Adipocyte (in vitro differentiated cells): ENCODE data around the gene HIVEP3.
"Not testable (repeated sequence)": the region's sequence is repeated elsewhere in the genome, so short reads cannot be mapped to it uniquely, and the experiment has no call there.

Experiments
- DNase-seq: peaks from one replicate; pipeline ENCODE4 v3.0.0-alpha.2; 2015; ENCODE audit warnings: low read depth
- H3K27me3 ChIP-seq: replicated peaks from 2 replicates; pipeline ENCODE4 v1.7.0; 2013; ENCODE audit warnings: mild to moderate bottlenecking, low read length, moderate library complexity; ENCODE audit not compliant: control insufficient read depth, insufficient read depth
- H3K36me3 ChIP-seq: 2 replicates; pipeline ENCODE4 v1.7.0; 2013; ENCODE audit warnings: low read length, mild to moderate bottlenecking, moderate library complexity; ENCODE audit not compliant: control insufficient read depth, insufficient read depth, severe bottlenecking
- H3K4me1 ChIP-seq: 2 replicates; pipeline ENCODE4 v1.7.0; 2013; ENCODE audit warnings: mild to moderate bottlenecking, low read length, moderate library complexity; ENCODE audit not compliant: control insufficient read depth, insufficient read depth
- H3K4me3 ChIP-seq: 2 replicates; pipeline ENCODE4 v1.7.0; 2013; ENCODE audit warnings: mild to moderate bottlenecking, low read length, moderate library complexity
- H3K9ac ChIP-seq: 2 replicates; pipeline ENCODE4 v1.7.0; 2013; ENCODE audit warnings: mild to moderate bottlenecking, low read length, moderate library complexity
- H3K9me3 ChIP-seq: 2 replicates; pipeline ENCODE4 v1.7.0; 2013; ENCODE audit warnings: mild to moderate bottlenecking, low read length, moderate library complexity; ENCODE audit not compliant: control insufficient read depth

The HIVEP3 gene

DNA sequence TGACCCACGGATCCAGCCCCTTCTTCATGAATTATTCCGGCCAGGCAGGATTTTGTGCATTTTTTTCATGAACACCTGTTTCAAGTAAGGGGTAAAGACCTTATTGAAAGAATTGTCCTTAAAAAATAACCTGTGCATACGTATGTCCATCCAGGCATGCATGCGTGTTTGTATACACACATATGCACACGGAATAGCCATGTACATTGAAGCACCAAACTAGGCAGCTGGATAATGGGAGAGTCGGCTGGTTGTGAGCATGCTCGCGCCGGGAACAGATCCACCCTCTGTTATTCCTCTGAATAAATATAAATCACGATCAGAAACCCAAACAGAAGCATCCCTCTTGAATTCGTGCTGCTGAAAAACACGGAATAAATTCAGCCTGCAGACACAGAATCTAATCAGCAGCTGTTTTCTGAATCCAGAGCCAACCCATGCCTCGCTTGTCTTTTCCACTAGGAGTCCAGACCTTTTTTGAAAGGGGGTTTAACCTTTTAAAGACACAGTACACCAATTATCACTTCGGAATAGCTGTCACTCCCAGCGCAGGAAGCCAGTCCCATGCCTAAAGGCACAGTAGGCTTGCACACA, at the start of gene HIVEP3:
Gene HIVEP3, minus strand, starts transcription at position 473 of the 594 bp plus-strand sequence.
- peak; percentile 61 for DNase-seq

DNA sequence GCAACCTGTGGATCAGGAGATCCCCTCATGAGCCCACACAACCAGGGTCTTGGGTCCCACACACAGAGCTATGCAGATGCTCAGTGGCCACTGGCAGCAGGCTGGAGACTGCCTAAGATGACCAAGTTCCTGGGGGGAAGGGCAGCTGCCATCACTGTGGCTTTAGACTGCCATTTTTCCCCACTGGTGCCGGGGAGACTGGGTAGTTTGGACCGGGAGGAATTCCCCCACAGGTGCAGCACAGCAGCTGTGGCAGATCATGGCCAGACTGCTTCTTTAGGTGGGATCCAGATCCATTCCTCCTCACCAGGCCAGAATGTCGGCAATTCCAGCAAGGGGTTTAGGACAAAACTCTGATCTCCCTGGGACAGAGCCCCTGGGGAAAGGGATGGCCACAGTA, 45.7 kb upstream of the HIVEP3 start:
- no peaks in the 10 kb centered on the region for H3K36me3 ChIP-seq
- no peak overlapping the region for H3K9ac ChIP-seq
- H3K4me1 ChIP-seq: no peaks in the 10 kb centered on the region
- DNase-seq: no peak
- no peak overlapping the region for H3K4me3 ChIP-seq
- H3K27me3 ChIP-seq: no peaks in the 10 kb centered on the region
- H3K9me3 ChIP-seq: no peaks in the 10 kb centered on the region

More for the DNA sequence above, at the start of gene HIVEP3:
- Histone ChIP-seq H3K4me1 (peaks cover 29% of the 10 kb centered on the region), H3K27me3 (no peaks in the 10 kb centered on the region), H3K9me3 (no peaks in the 10 kb centered on the region), H3K9ac (peak within 1 kb of the TSS; percentile 82), H3K36me3 (no peaks in the 10 kb centered on the region), H3K4me3 (peak within 1 kb of the TSS; percentile 89)

DNA sequence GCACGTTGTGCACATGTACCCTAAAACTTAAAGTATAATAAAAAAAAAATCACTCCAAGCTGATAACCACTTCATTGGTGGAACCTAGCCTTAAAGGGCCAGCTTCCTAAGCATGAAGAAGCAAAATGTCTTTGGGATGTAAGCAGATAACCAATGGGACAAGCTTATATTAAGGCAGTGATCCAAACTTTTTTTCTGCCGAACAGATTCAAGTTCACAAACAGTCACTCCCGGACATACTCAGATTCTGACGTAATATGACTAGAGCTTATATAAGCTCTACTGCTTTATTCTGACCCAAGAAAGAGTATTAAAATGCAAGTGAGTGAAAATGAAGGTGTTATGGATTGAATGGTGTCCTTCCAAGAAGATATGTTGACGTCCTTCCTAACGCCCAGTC, 44.9 kb upstream of the HIVEP3 start:
- H3K9me3 ChIP-seq: no peaks in the 10 kb centered on the region
- no peaks in the 10 kb centered on the region for H3K4me1 ChIP-seq
- H3K36me3 ChIP-seq: no peaks in the 10 kb centered on the region
- no peak overlapping the region for H3K9ac ChIP-seq
- no peak for DNase-seq
- H3K4me3 ChIP-seq: no peak overlapping the region
- no peaks in the 10 kb centered on the region for H3K27me3 ChIP-seq

GRCh38 chr1:41958015-41958673, 39.4 kb upstream of the HIVEP3 start:
- no peaks in the 10 kb centered on the region for H3K36me3 ChIP-seq
- no peak for DNase-seq
- no peaks in the 10 kb centered on the region for H3K27me3 ChIP-seq
- H3K9ac ChIP-seq: no peak overlapping the region
- no peaks in the 10 kb centered on the region for H3K9me3 ChIP-seq
- peaks cover 33% of the 10 kb centered on the region for H3K4me1 ChIP-seq
- no peak overlapping the region for H3K4me3 ChIP-seq

DNA sequence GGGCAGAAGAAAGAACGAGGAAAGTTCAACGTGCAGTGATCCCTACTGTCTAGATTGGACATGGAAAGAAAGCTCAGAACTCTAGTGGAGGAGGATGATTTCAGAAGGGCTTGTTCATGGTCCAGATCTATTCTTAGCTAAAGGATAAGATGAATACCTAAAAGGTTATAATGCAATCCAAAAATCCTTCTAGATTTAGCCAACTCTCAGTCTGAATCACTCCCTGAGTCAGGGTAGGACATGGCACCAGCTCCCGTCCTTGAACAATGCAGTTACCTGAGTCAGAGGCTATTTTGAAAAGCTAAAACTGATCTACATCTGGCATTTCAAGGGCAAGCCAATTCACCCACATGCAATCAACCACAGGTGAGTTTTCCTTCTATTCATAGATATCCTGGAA, 38.8 kb upstream of the HIVEP3 start:
- Histone ChIP-seq H3K4me1 (peaks cover 33% of the 10 kb centered on the region), H3K36me3 (no peaks in the 10 kb centered on the region), H3K9ac (no peak overlapping the region), H3K4me3 (no peak overlapping the region), H3K27me3 (no peaks in the 10 kb centered on the region), H3K9me3 (no peaks in the 10 kb centered on the region)
- DNase-seq: peak; percentile 29

DNA sequence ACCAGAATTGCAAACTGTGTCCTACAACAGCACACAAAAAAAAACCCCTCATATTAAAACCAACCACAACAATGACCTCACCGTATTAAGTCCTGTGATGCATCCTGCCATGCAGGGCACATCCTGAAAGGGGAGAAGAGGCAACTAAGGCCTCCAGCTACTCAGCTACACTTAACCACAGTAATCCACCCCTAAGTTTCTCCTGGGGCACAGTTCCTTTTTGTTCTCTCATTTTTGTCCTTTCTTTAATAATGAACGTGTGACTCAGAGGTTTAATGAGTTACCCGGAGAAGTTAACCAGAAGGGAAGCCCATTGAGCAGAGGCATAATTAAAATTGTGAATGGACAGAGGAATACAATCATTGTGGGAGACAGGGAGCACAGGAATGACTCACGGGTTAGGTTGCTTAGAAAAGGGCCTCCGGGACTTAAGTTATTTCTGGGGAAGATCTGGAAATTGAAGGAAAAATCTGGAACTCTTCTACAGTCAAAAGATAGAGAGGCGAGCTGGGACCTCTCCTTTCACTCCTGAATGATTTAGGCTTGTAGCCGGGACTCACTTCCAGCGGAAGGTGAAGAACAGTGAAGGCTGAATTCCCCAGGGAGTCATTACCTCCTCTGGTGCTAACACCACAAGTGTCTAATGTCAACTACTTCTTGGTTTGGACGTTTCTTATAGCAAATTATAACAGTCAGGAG, 36.9 kb upstream of the HIVEP3 start:
- peak overlapping the region; percentile 13 for H3K4me3 ChIP-seq
- no peaks in the 10 kb centered on the region for H3K36me3 ChIP-seq
- no peaks in the 10 kb centered on the region for H3K27me3 ChIP-seq
- no peaks in the 10 kb centered on the region for H3K9me3 ChIP-seq
- H3K9ac ChIP-seq: no peak overlapping the region
- peak; percentile 73 for DNase-seq
- peaks cover 33% of the 10 kb centered on the region for H3K4me1 ChIP-seq

GRCh38 chr1:41954533-41954944, 35.8 kb upstream of the HIVEP3 start:
- H3K36me3 ChIP-seq: no peaks in the 10 kb centered on the region
- peaks cover 33% of the 10 kb centered on the region for H3K4me1 ChIP-seq
- no peaks in the 10 kb centered on the region for H3K9me3 ChIP-seq
- DNase-seq: peak; percentile 64
- H3K4me3 ChIP-seq: no peak overlapping the region
- H3K9ac ChIP-seq: no peak overlapping the region
- no peaks in the 10 kb centered on the region for H3K27me3 ChIP-seq

- H3K27me3 ChIP-seq: no peaks in the 10 kb centered on the region
- H3K9ac ChIP-seq: no peak overlapping the region
- no peak for DNase-seq
- H3K4me3 ChIP-seq: no peak overlapping the region
- H3K4me1 ChIP-seq: peaks cover 33% of the 10 kb centered on the region
- H3K9me3 ChIP-seq: no peaks in the 10 kb centered on the region
- no peaks in the 10 kb centered on the region for H3K36me3 ChIP-seq
These were observed 34.6 kb upstream of the HIVEP3 start for GRCh38 chr1:41953291-41953690.

GRCh38 chr1:41952208-41952607, 33.5 kb upstream of the HIVEP3 start:
- no peak overlapping the region for H3K9ac ChIP-seq
- no peaks in the 10 kb centered on the region for H3K36me3 ChIP-seq
- H3K4me3 ChIP-seq: no peak overlapping the region
- no peaks in the 10 kb centered on the region for H3K27me3 ChIP-seq
- no peak for DNase-seq
- peaks cover 27% of the 10 kb centered on the region for H3K4me1 ChIP-seq
- no peaks in the 10 kb centered on the region for H3K9me3 ChIP-seq

GRCh38 chr1:41951492-41951891, 32.8 kb upstream of the HIVEP3 start:
- H3K27me3 ChIP-seq, H3K9ac ChIP-seq, H3K36me3 ChIP-seq, H3K4me3 ChIP-seq, H3K9me3 ChIP-seq, DNase-seq: not testable (repeated sequence)
- peaks cover 24% of the 10 kb centered on the region for H3K4me1 ChIP-seq

- H3K9me3 ChIP-seq: no peaks in the 10 kb centered on the region
- no peak overlapping the region for H3K4me3 ChIP-seq
- no peaks in the 10 kb centered on the region for H3K36me3 ChIP-seq
- no peak for DNase-seq
- no peaks in the 10 kb centered on the region for H3K27me3 ChIP-seq
- no peak overlapping the region for H3K9ac ChIP-seq
- H3K4me1 ChIP-seq: peaks cover 18% of the 10 kb centered on the region
These were observed 32.1 kb upstream of the HIVEP3 start for GRCh38 chr1:41950820-41951219.
